GM18502 (cell line): ENCODE data around the gene OR11G2.
"Not testable (repeated sequence)": the region's sequence is repeated elsewhere in the genome, so short reads cannot be mapped to it uniquely, and the experiment has no call there.

Source experiments
- ATAC-seq: cut with Tn5 transposase; IDR thresholded peaks from one replicate; pipeline ENCODE4 v1.9.1; 2021; ENCODE audit warnings: mild to moderate bottlenecking; ENCODE audit not compliant: unreplicated experiment, poor library complexity

Gene OR11G2

DNA sequence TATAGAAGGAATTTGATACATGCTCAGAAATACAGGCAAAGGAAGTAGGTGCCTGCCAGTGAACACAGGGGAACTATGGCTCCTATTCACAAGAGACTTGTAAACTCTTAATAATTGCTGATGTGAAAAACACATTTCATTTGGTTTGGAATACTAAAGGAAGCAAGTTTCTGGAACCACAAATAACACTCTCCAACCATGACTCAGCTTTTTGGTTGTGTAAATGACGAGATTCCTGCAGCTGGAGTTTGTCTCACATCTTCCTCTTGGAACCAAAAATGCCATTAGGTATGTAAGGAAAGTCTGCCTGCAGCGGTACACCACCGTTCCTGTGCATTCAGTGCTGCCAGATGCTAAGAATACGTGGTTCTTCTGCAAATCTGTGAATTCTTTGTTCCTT, 28.3 kb downstream of the OR11G2 start:
- ATAC-seq = no peak

DNA sequence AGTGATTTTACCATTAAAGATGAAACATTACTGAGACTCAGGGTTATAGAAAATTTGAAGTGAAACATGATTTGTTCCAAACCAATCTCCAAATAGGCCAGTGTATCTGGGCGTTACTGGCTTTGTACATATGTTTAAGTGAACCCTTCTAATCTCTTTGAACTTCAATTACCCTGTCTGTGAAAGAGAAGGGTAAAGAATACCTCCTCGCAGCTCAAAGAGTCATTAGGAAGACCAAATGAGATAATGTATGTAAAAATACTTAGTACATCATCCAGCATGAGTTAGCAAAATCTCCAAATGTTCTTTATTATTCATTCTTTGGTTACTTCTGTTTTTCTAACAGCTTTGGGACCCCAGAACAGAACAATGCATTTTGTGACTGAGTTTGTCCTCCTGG, 32.7 kb downstream of the OR11G2 start, which contains the start of gene OR11H6:
Gene OR11H6 (plus strand): TSS at position 301 of the 400 bp plus-strand sequence. CDS start 0 bp downstream, at position 301.
- no peak for ATAC-seq

DNA sequence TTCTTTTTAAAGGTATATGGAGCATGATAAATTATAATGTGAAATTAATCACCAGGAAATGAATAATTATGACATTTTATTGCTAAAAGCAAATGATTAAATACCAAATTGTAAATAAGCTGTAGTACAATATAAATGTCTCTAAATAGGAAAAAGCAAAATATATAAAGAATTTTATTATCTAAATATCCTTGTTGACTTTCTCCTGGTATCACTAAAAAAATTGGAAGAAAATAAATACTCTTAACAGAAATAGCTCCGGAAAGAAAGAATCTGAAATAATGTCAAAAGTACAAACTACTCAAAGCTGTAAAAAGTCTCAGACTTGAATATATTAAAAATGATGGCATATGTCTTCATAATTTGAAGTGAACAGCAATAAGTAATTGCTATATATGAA, 38.0 kb downstream of the OR11G2 start, which contains the start of gene OR11H7:
Gene OR11H7 (plus strand): TSS at position 301 of the 400 bp plus-strand sequence.
- ATAC-seq = no peak

DNA sequence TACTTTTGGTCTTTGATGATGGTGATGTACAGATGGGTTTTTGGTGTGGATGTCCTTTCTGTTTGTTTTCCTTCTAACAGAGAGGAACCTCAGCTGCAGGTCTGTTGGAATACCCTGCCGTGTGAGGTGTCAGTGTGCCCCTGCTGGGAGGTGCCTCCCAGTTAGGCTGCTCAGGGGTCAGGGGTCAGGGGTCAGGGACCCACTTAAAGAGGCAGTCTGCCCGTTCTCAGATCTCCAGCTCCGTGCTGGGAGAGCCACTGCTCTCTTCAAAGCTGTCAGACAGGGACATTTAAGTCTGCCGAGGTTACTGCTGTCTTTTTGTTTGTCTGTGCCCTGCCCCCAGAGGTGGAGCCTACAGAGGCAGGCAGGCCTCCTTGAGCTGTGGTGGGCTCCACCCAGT, 44.7 kb downstream of the OR11G2 start:
- ATAC-seq = not testable (repeated sequence)

DNA sequence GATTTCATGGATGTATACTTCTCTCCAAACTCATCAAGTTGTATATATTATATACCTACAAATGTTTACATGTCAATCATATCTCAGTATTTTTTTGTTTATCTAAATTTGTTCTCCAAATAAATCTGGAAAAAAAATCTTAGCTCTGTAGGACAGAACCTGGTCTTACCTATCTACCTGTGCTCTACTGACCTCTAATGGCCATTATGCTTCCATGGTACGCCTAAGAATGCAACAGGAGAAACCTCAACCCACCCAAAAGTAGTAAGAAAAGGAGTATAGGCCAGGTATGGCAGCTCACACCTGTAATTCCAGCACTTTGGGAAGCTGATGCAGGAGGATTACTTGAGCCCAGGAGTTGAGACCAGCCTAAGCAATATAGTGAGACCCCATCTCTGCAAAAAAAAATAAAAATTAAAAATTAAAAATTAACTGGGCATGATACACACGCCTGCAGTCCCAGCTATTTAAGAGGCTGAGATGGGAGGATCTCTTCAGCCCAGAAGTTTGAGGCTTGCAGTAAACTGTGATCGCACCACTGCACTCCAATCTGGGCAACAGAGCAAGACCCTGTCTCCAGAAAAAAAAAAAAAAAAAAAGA, 57.0 kb downstream of the OR11G2 start:
- no peak for ATAC-seq
